Right atrium auricular region (tissue), 2 donors: Measurements from ENCODE around the gene FFAR2. TPM values are rescaled to one million over a fixed set of nuclear protein-coding genes. Genes with fewer than 3 reads are reported as not detected.

Experiments
- DNase-seq: peaks from one replicate; pipeline ENCODE4 v3.0.0-alpha.2; 2019; ENCODE audit warnings: low spot score
- H3K27ac ChIP-seq, 2 donors: fragments of 200-600 bp; sonication (generic); 1 replicate in 1 of 2; 2 replicates in 1 of 2; pipeline ENCODE4 v1.5.1; 2016 to 2019
- H3K27me3 ChIP-seq, 2 donors: fragments of 200-600 bp; sonication (generic); one replicate each; pipeline versions ENCODE4 v1.5.1 to v1.6.0; 2017 to 2019
- H3K36me3 ChIP-seq: fragments of 200-600 bp; sonication (generic); one replicate; pipeline ENCODE4 v1.5.1; 2016
- H3K4me1 ChIP-seq, 2 donors: fragments of 200-600 bp; sonication (generic); one replicate each; pipeline versions ENCODE4 v1.5.1 to v1.6.0; 2017 to 2019
- H3K4me3 ChIP-seq, 2 donors: fragments of 200-600 bp; sonication (generic); 1 replicate in 1 of 2; 2 replicates in 1 of 2; pipeline ENCODE4 v1.5.1; 2017 to 2019; ENCODE audit warnings: mild to moderate bottlenecking in 1 of 2, moderate library complexity in 1 of 2
- H3K9me3 ChIP-seq, 2 donors: fragments of 200-600 bp; sonication (generic); one replicate each; pipeline ENCODE4 v1.5.1; 2019
- CTCF ChIP-seq, 2 donors: fragments of 200-600 bp; sonication (generic); IDR thresholded peaks; one replicate each; pipeline ENCODE4 v1.5.1; 2019; ENCODE audit warnings: antibody characterized with exemption in 2 of 2
- total RNA-seq, 2 donors: library from RNA; depleted of rRNA; stranded (reverse); fragments of >200 nt; gene quantifications; one replicate each; pipeline ENCODE4 v1.1.0, GENCODE V29; 2016

Gene FFAR2
- total RNA-seq, 2 donors from 2014 or later: 0.20 TPM; not detected in 1

- TF ChIP-seq CTCF (IDR thresholded peaks at IDR 0.05): no peak
- Histone ChIP-seq H3K4me3 (no peak overlapping the region), H3K4me1 (no peaks in the 10 kb centered on the region), H3K36me3 (no peaks in the 10 kb centered on the region), H3K27ac (no peak overlapping the region), H3K27me3 (no peaks in the 10 kb centered on the region), H3K9me3 (no peaks in the 10 kb centered on the region)
- DNase-seq: no peak
Measured at GRCh38 chr19:35478794-35479677, 31.0 kb downstream of the FFAR2 start.

GRCh38 chr19:35483089-35483488 lies 35.0 kb downstream of the FFAR2 start:
- H3K36me3 ChIP-seq: no peaks in the 10 kb centered on the region
- TF ChIP-seq CTCF (IDR thresholded peaks at IDR 0.05): no peak
- no peak for DNase-seq
- H3K4me3 ChIP-seq: no peak overlapping the region
- H3K9me3 ChIP-seq: no peaks in the 10 kb centered on the region
- no peaks in the 10 kb centered on the region for H3K4me1 ChIP-seq
- H3K27ac ChIP-seq: no peak overlapping the region
- H3K27me3 ChIP-seq: no peaks in the 10 kb centered on the region

- Histone ChIP-seq H3K4me3 (no peak overlapping the region), H3K27me3 (no peaks in the 10 kb centered on the region), H3K4me1 (no peaks in the 10 kb centered on the region), H3K27ac (no peak overlapping the region), H3K36me3 (no peaks in the 10 kb centered on the region), H3K9me3 (no peaks in the 10 kb centered on the region)
- no peak for TF ChIP-seq CTCF (IDR thresholded peaks at IDR 0.05)
- DNase-seq: no peak
Measured at GRCh38 chr19:35484252-35485036, 36.4 kb downstream of the FFAR2 start.

- DNase-seq: no peak
- Histone ChIP-seq H3K27ac (no peak overlapping the region), H3K27me3 (no peaks in the 10 kb centered on the region), H3K9me3 (no peaks in the 10 kb centered on the region), H3K4me3 (no peak overlapping the region), H3K4me1 (no peaks in the 10 kb centered on the region), H3K36me3 (no peaks in the 10 kb centered on the region)
- TF ChIP-seq CTCF (IDR thresholded peaks at IDR 0.05): no peak
Measured at GRCh38 chr19:35486268-35486708, 38.2 kb downstream of the FFAR2 start.

- H3K9me3 ChIP-seq: no peaks in the 10 kb centered on the region
- H3K4me1 ChIP-seq: no peaks in the 10 kb centered on the region
- TF ChIP-seq CTCF (IDR thresholded peaks at IDR 0.05): no peak
- no peak for DNase-seq
- no peak overlapping the region for H3K27ac ChIP-seq
- H3K36me3 ChIP-seq: no peaks in the 10 kb centered on the region
- H3K4me3 ChIP-seq: no peak overlapping the region
- no peaks in the 10 kb centered on the region for H3K27me3 ChIP-seq
Measured at GRCh38 chr19:35487656-35488182, 39.7 kb downstream of the FFAR2 start.
